ENCODE results near the gene SORCS3.

GRCh38 chr10:104689105-104689504 lies 48.0 kb downstream of the SORCS3 start:
- no peak for TF ChIP-seq EZH2 (optimal IDR thresholded peaks at IDR 0.05; ENCODE audit: low read depth, low read length)
- no peak for TF ChIP-seq CTCF (IDR thresholded peaks at IDR 0.05; ENCODE audit: low read length)
- no peak for TF ChIP-seq EZH2phosphoT487 (IDR thresholded peaks at IDR 0.05; ENCODE audit: low read length)

Measured in MM.1S (cell line).